GM21825 (cell line): ENCODE measurements around the gene FOXN3.
"Not testable (repeated sequence)": the region's sequence is repeated elsewhere in the genome, so short reads cannot be mapped to it uniquely, and the experiment has no call there.

Experiments
- ATAC-seq: cut with Tn5 transposase; IDR thresholded peaks from one replicate; pipeline ENCODE4 v1.9.1; 2021; ENCODE audit warnings: mild to moderate bottlenecking, moderate library complexity; ENCODE audit not compliant: unreplicated experiment

FOXN3 gene

GRCh38 chr14:89207925-89208328 is 209.1 kb downstream of the FOXN3 start:
- no peak for ATAC-seq

GRCh38 chr14:89206389-89207031 is 210.5 kb downstream of the FOXN3 start:
- ATAC-seq = no peak

- no peak for ATAC-seq
Observed at GRCh38 chr14:89205137-89205740, 211.8 kb downstream of the FOXN3 start.

- ATAC-seq = no peak
Observed at GRCh38 chr14:89202413-89203190, 214.4 kb downstream of the FOXN3 start.

- no peak for ATAC-seq
Observed at GRCh38 chr14:89201645-89202044, 215.4 kb downstream of the FOXN3 start.

- not testable (repeated sequence) for ATAC-seq
Observed at GRCh38 chr14:89199357-89199756, 217.7 kb downstream of the FOXN3 start.

GRCh38 chr14:89198544-89199329 is 218.3 kb downstream of the FOXN3 start:
- ATAC-seq = no peak

GRCh38 chr14:89197623-89198022 is 219.4 kb downstream of the FOXN3 start:
- no peak for ATAC-seq

GRCh38 chr14:89196545-89196944 is 220.5 kb downstream of the FOXN3 start:
- no peak for ATAC-seq

- ATAC-seq = no peak
Observed at GRCh38 chr14:89194376-89194775, 222.7 kb downstream of the FOXN3 start.

- ATAC-seq = no peak
Observed at GRCh38 chr14:89190765-89191513, 226.1 kb downstream of the FOXN3 start.

- no peak for ATAC-seq
Observed at GRCh38 chr14:89188492-89188891, 228.5 kb downstream of the FOXN3 start.

- no peak for ATAC-seq
Observed at GRCh38 chr14:89187501-89187900, 229.5 kb downstream of the FOXN3 start.

- ATAC-seq = peak; percentile 53
Observed at GRCh38 chr14:89186856-89187376, 230.1 kb downstream of the FOXN3 start.

GRCh38 chr14:89185919-89186855 is 230.8 kb downstream of the FOXN3 start:
- ATAC-seq = no peak

GRCh38 chr14:89184952-89185351 is 232.1 kb downstream of the FOXN3 start:
- ATAC-seq = no peak

- ATAC-seq = no peak
Observed at GRCh38 chr14:89182326-89182725, 234.7 kb downstream of the FOXN3 start.

- no peak for ATAC-seq
Observed at GRCh38 chr14:89180546-89180945, 236.5 kb downstream of the FOXN3 start.

- ATAC-seq = no peak
Observed at GRCh38 chr14:89179891-89180404, 237.1 kb downstream of the FOXN3 start.
